GM12878 (cell line): ENCODE data around the gene NLN.
"Not testable (repeated sequence)": the region's sequence is repeated elsewhere in the genome, so short reads cannot be mapped to it uniquely, and the experiment has no call there.

Experiments
- BRCA1 ChIP-seq: IDR thresholded peaks from 2 replicates; pipeline ENCODE4 v1.6.1; 2011; ENCODE audit warnings: low read depth, low read length, improper control_type of control experiment
- CREM ChIP-seq: IDR thresholded peaks from 2 replicates; pipeline ENCODE4 v1.6.1; 2014; ENCODE audit warnings: antibody characterized with exemption, low read depth
- EZH2 ChIP-seq: IDR thresholded peaks from 2 replicates; pipeline ENCODE4 v1.6.1; 2012; ENCODE audit warnings: low read depth, mild to moderate bottlenecking, control low read depth, inconsistent platforms, low read length, borderline replicate concordance; ENCODE audit not compliant: control insufficient read depth
- IKZF2 ChIP-seq, 2 experiments: fragments of 450-650 bp; IDR thresholded peaks; 2 replicates each; pipeline ENCODE4 v1.6.1; 2017; ENCODE audit warnings: mild to moderate bottlenecking in 2 of 2, moderate library complexity in 2 of 2
- MYC ChIP-seq: IDR thresholded peaks from 2 replicates; pipeline ENCODE4 v1.6.1; 2011; ENCODE audit warnings: mild to moderate bottlenecking, low read length, moderate library complexity, inconsistent platforms; ENCODE audit not compliant: insufficient read depth, insufficient replicate concordance, insufficient read length, severe bottlenecking
- TAF1 ChIP-seq: IDR thresholded peaks from 2 replicates; pipeline ENCODE4 v1.6.1; 2011; ENCODE audit warnings: mild to moderate bottlenecking, low read depth, low read length, borderline replicate concordance
- TCF12 ChIP-seq: IDR thresholded peaks from 2 replicates; pipeline ENCODE4 v1.6.1; 2011; ENCODE audit warnings: low read depth, mild to moderate bottlenecking, low read length
- TCF7 ChIP-seq: IDR thresholded peaks from 2 replicates; pipeline ENCODE4 v1.6.1; 2014; ENCODE audit warnings: antibody characterized with exemption, borderline replicate concordance
- TF ChIP-seq, protein P1 (sequence below), 3 experiments: IDR thresholded peaks in 2 of 3; conservative IDR thresholded peaks in 1 of 3; 2 replicates each; pipeline ENCODE4 v1.5.1; 2011; ENCODE audit warnings: low read depth in 3 of 3, low read length in 3 of 3, mild to moderate bottlenecking in 3 of 3, control low read depth in 2 of 3, moderate library complexity in 2 of 3, inconsistent platforms in 1 of 3, mixed read lengths in 1 of 3; ENCODE audit not compliant: control insufficient read depth in 2 of 3, insufficient read depth in 1 of 3; ENCODE audit errors: extremely low read depth in 1 of 3
- TF ChIP-seq, protein P2 (sequence below): fragments of 450-650 bp; formaldehyde crosslinking; IDR thresholded peaks from 2 replicates; pipeline ENCODE4 v1.4.0; 2020; ENCODE audit warnings: mild to moderate bottlenecking, moderate library complexity
- TF ChIP-seq, protein P3 (sequence below): fragments of 450-650 bp; IDR thresholded peaks from 2 replicates; pipeline ENCODE4 v1.6.1; 2017; ENCODE audit warnings: antibody characterized with exemption, mild to moderate bottlenecking, moderate library complexity
- TF ChIP-seq, protein P4 (sequence below): IDR thresholded peaks from 2 replicates; pipeline ENCODE4 v1.6.1; 2011; ENCODE audit warnings: borderline replicate concordance, low read depth, mild to moderate bottlenecking, moderate library complexity, mixed read lengths, low read length; ENCODE audit not compliant: insufficient read depth; ENCODE audit errors: extremely low read length
- TF ChIP-seq, protein P5 (sequence below): fragments of 450-650 bp; IDR thresholded peaks from 2 replicates; pipeline ENCODE4 v1.6.1; 2017; ENCODE audit warnings: mild to moderate bottlenecking

DNA sequence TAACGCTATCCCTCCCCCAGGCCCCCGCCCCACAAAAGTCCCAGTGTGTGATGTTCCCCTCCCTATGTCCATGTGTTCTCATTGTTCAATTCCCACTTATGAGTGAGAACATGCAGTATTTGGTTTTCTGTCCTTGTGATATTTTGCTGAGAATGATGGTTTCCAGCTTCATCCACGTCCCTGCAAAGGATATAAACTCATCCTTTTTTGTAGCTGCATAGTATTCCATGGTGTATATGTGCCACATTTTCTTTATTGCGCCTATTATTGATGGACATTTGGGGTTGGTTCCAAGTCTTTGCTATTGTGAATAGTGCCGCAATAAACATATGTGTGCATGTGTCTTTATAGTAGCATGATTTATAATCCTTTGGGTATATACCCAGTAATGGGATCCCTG is 125.0 kb downstream of the NLN start:
- TF ChIP-seq, protein P1, sequence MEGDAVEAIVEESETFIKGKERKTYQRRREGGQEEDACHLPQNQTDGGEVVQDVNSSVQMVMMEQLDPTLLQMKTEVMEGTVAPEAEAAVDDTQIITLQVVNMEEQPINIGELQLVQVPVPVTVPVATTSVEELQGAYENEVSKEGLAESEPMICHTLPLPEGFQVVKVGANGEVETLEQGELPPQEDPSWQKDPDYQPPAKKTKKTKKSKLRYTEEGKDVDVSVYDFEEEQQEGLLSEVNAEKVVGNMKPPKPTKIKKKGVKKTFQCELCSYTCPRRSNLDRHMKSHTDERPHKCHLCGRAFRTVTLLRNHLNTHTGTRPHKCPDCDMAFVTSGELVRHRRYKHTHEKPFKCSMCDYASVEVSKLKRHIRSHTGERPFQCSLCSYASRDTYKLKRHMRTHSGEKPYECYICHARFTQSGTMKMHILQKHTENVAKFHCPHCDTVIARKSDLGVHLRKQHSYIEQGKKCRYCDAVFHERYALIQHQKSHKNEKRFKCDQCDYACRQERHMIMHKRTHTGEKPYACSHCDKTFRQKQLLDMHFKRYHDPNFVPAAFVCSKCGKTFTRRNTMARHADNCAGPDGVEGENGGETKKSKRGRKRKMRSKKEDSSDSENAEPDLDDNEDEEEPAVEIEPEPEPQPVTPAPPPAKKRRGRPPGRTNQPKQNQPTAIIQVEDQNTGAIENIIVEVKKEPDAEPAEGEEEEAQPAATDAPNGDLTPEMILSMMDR (IDR thresholded peaks at IDR 0.05 in 2 of 3, conservative IDR thresholded peaks at IDR 0.05 in 1 of 3; ENCODE audit: control insufficient read depth in 2 of 3, extremely low read depth in 1 of 3, insufficient read depth in 1 of 3, low read depth in 3 of 3, low read length in 3 of 3): not testable (repeated sequence)
- not testable (repeated sequence) for TF ChIP-seq CREM; IKZF2 (IDR thresholded peaks at IDR 0.05); BRCA1; TAF1; TCF12; MYC; EZH2; TCF7
- TF ChIP-seq, protein P2, sequence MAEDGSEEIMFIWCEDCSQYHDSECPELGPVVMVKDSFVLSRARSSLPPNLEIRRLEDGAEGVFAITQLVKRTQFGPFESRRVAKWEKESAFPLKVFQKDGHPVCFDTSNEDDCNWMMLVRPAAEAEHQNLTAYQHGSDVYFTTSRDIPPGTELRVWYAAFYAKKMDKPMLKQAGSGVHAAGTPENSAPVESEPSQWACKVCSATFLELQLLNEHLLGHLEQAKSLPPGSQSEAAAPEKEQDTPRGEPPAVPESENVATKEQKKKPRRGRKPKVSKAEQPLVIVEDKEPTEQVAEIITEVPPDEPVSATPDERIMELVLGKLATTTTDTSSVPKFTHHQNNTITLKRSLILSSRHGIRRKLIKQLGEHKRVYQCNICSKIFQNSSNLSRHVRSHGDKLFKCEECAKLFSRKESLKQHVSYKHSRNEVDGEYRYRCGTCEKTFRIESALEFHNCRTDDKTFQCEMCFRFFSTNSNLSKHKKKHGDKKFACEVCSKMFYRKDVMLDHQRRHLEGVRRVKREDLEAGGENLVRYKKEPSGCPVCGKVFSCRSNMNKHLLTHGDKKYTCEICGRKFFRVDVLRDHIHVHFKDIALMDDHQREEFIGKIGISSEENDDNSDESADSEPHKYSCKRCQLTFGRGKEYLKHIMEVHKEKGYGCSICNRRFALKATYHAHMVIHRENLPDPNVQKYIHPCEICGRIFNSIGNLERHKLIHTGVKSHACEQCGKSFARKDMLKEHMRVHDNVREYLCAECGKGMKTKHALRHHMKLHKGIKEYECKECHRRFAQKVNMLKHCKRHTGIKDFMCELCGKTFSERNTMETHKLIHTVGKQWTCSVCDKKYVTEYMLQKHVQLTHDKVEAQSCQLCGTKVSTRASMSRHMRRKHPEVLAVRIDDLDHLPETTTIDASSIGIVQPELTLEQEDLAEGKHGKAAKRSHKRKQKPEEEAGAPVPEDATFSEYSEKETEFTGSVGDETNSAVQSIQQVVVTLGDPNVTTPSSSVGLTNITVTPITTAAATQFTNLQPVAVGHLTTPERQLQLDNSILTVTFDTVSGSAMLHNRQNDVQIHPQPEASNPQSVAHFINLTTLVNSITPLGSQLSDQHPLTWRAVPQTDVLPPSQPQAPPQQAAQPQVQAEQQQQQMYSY (CRISPR knock-in tag): not testable (repeated sequence)
- TF ChIP-seq, protein P3, sequence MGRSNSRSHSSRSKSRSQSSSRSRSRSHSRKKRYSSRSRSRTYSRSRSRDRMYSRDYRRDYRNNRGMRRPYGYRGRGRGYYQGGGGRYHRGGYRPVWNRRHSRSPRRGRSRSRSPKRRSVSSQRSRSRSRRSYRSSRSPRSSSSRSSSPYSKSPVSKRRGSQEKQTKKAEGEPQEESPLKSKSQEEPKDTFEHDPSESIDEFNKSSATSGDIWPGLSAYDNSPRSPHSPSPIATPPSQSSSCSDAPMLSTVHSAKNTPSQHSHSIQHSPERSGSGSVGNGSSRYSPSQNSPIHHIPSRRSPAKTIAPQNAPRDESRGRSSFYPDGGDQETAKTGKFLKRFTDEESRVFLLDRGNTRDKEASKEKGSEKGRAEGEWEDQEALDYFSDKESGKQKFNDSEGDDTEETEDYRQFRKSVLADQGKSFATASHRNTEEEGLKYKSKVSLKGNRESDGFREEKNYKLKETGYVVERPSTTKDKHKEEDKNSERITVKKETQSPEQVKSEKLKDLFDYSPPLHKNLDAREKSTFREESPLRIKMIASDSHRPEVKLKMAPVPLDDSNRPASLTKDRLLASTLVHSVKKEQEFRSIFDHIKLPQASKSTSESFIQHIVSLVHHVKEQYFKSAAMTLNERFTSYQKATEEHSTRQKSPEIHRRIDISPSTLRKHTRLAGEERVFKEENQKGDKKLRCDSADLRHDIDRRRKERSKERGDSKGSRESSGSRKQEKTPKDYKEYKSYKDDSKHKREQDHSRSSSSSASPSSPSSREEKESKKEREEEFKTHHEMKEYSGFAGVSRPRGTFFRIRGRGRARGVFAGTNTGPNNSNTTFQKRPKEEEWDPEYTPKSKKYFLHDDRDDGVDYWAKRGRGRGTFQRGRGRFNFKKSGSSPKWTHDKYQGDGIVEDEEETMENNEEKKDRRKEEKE: not testable (repeated sequence)
- TF ChIP-seq, protein P4, sequence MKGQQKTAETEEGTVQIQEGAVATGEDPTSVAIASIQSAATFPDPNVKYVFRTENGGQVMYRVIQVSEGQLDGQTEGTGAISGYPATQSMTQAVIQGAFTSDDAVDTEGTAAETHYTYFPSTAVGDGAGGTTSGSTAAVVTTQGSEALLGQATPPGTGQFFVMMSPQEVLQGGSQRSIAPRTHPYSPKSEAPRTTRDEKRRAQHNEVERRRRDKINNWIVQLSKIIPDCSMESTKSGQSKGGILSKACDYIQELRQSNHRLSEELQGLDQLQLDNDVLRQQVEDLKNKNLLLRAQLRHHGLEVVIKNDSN: not testable (repeated sequence)
- TF ChIP-seq, protein P5, sequence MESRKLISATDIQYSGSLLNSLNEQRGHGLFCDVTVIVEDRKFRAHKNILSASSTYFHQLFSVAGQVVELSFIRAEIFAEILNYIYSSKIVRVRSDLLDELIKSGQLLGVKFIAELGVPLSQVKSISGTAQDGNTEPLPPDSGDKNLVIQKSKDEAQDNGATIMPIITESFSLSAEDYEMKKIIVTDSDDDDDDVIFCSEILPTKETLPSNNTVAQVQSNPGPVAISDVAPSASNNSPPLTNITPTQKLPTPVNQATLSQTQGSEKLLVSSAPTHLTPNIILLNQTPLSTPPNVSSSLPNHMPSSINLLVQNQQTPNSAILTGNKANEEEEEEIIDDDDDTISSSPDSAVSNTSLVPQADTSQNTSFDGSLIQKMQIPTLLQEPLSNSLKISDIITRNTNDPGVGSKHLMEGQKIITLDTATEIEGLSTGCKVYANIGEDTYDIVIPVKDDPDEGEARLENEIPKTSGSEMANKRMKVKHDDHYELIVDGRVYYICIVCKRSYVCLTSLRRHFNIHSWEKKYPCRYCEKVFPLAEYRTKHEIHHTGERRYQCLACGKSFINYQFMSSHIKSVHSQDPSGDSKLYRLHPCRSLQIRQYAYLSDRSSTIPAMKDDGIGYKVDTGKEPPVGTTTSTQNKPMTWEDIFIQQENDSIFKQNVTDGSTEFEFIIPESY: not testable (repeated sequence)
